B cell (primary cell): ENCODE results near the gene ARHGAP26. TPM values are rescaled to one million over a fixed set of nuclear protein-coding genes. Genes with fewer than 3 reads are reported as not detected.

ENCODE experiments used
- ATAC-seq: fragments of 200-7000 bp; cut with Tn5 transposase; one replicate; pipeline ENCODE4 v1.10.0; 2021; ENCODE audit warnings: low read depth, mild to moderate bottlenecking, moderate number of reproducible peaks, moderate library complexity
- CTCF ChIA-PET: fragments of 350-600 bp; sonication (Branson Sonifier 250); formaldehyde crosslinking; loops from one replicate; lab custom pipeline; 2021; ENCODE audit warnings: antibody characterized with exemption, inconsistent platforms; lab: Charles Lee
- POLR2A ChIA-PET: fragments of 350-600 bp; sonication (Branson Sonifier 250); formaldehyde crosslinking; loops from one replicate; lab custom pipeline; 2021; ENCODE audit warnings: antibody characterized with exemption; lab: Charles Lee
- DNase-seq: peaks from one replicate; pipeline ENCODE4 v3.0.0; 2013
- H2AFZ ChIP-seq: 2 replicates; pipeline ENCODE4 v1.6.1; 2012; ENCODE audit warnings: mild to moderate bottlenecking, low read depth, low read length; ENCODE audit not compliant: insufficient read depth, poor library complexity, severe bottlenecking
- H3K27ac ChIP-seq, 2 donors: 1 replicate in 1 of 2; 2 replicates in 1 of 2; pipeline ENCODE4 v1.5.1; 2012 to 2013; ENCODE audit warnings: low read length in 2 of 2, mild to moderate bottlenecking in 2 of 2, moderate library complexity in 1 of 2
- H3K27me3 ChIP-seq, 4 experiments: fragments of 200-600 bp in 1 of 4; sonication (generic) in 1 of 4; replicated peaks in 1 of 4; 1 replicate in 2 of 4; 2 replicates in 2 of 4; pipeline versions ENCODE4 v1.6.1 to v1.7.0; 2013 to 2016; ENCODE audit warnings: low read length in 3 of 4, mild to moderate bottlenecking in 2 of 4, mixed read lengths in 1 of 4, moderate library complexity in 1 of 4; ENCODE audit not compliant: insufficient read depth in 4 of 4, control insufficient read depth in 3 of 4; ENCODE audit errors: control extremely low read depth in 1 of 4
- H3K36me3 ChIP-seq, 2 experiments: replicated peaks in 1 of 2; 1 replicate in 1 of 2; 2 replicates in 1 of 2; pipeline versions ENCODE4 v1.6.1 to v1.7.1; 2013; ENCODE audit warnings: low read length in 1 of 2; ENCODE audit not compliant: insufficient read depth in 2 of 2, control insufficient read depth in 1 of 2; ENCODE audit errors: control extremely low read depth in 1 of 2, extremely low read depth in 1 of 2
- H3K4me1 ChIP-seq, 2 donors: fragments of 200-600 bp in 1 of 2; sonication (generic) in 1 of 2; 1 replicate in 1 of 2; 2 replicates in 1 of 2; pipeline versions ENCODE4 v1.5.1 to v1.6.1; 2013 to 2017; ENCODE audit warnings: low read length in 2 of 2; ENCODE audit not compliant: control insufficient read depth in 2 of 2, insufficient read depth in 2 of 2
- H3K4me2 ChIP-seq: replicated peaks from 2 replicates; pipeline ENCODE3; 2012; ENCODE audit warnings: mild to moderate bottlenecking, low read depth, low read length; ENCODE audit not compliant: poor library complexity, severe bottlenecking
- H3K4me3 ChIP-seq, 5 experiments: fragments of 200-600 bp in 1 of 5; sonication (generic) in 1 of 5; 1 replicate in 3 of 5; 2 replicates in 2 of 5; pipeline versions ENCODE4 v1.5.1 to v1.7.0; 2011 to 2016; ENCODE audit warnings: low read length in 4 of 5, mild to moderate bottlenecking in 4 of 5, low read depth in 2 of 5, control low read depth in 1 of 5, moderate library complexity in 1 of 5; ENCODE audit not compliant: insufficient read depth in 1 of 5; ENCODE audit errors: control extremely low read depth in 1 of 5, extremely low read depth in 1 of 5
- H3K79me2 ChIP-seq: fragments of 200-600 bp; sonication (generic); one replicate; pipeline ENCODE4 v1.6.0; 2016; ENCODE audit warnings: low read length; ENCODE audit not compliant: control insufficient read depth, insufficient read depth
- H3K9ac ChIP-seq: fragments of 200-600 bp; sonication (generic); 2 replicates; pipeline ENCODE4 v1.6.1; 2017; ENCODE audit warnings: mild to moderate bottlenecking, low read length, moderate library complexity
- H3K9me3 ChIP-seq, 3 donors: one replicate each; pipeline versions ENCODE4 v1.6.1 to v1.7.1; 2013; ENCODE audit warnings: low read length in 2 of 3; ENCODE audit not compliant: control insufficient read depth in 2 of 3, insufficient read depth in 1 of 3; ENCODE audit errors: control extremely low read depth in 1 of 3
- H4K20me1 ChIP-seq: 2 replicates; pipeline ENCODE4 v1.6.0; 2012; ENCODE audit warnings: mild to moderate bottlenecking, low read length; ENCODE audit not compliant: insufficient read depth, control insufficient read depth, poor library complexity, severe bottlenecking
- H3K27ac Mint-ChIP-seq: one replicate; pipeline ENCODE4 v1.8.0; 2021; ENCODE audit warnings: mixed read lengths
- H3K27me3 Mint-ChIP-seq: one replicate; pipeline ENCODE4 v1.8.0; 2021; ENCODE audit warnings: mixed read lengths
- H3K4me1 Mint-ChIP-seq: one replicate; pipeline ENCODE4 v1.8.0; 2021; ENCODE audit warnings: mixed read lengths
- H3K4me3 Mint-ChIP-seq: one replicate; pipeline ENCODE4 v1.8.0; 2021; ENCODE audit warnings: mixed read lengths
- H3K9me3 Mint-ChIP-seq: one replicate; pipeline ENCODE4 v1.8.0; 2022; ENCODE audit warnings: mixed read lengths; ENCODE audit not compliant: insufficient read depth
- CTCF ChIP-seq: fragments of 200-600 bp; IDR thresholded peaks from one replicate; pipeline ENCODE4 v1.8.0; 2022; ENCODE audit warnings: antibody characterized with exemption, mild to moderate bottlenecking
- EZH2 ChIP-seq: IDR thresholded peaks from 2 replicates; pipeline ENCODE4 v1.6.1; 2012; ENCODE audit warnings: borderline replicate concordance, low read depth, mild to moderate bottlenecking, moderate library complexity, low read length; ENCODE audit not compliant: insufficient read depth, poor library complexity, severe bottlenecking
- WGBS: methylation state at CpG from one replicate; pipeline ENCODE4 v1.1.5; 2013; ENCODE audit warnings: missing lambda C conversion rate; ENCODE audit not compliant: insufficient coverage; 5-methylcytosine and 5-hydroxymethylcytosine counted together
- intact Hi-C: fragments of 100-400 bp; cut with micrococcal nuclease; formaldehyde crosslinking; loops from one replicate; pipeline ENCODE4 v1.10.0; 2022
- polyA plus RNA-seq: library from polyadenylated mRNA; depleted of rRNA; stranded (reverse); fragments of >200 nt; gene quantifications from 2 replicates; pipeline ENCODE4 v1.2.3, GENCODE V29; 2012
- total RNA-seq, 2 donors: library from RNA; stranded (reverse); fragments of 120-200 nt in 1 of 2; gene quantifications; 1 replicate in 1 of 2; 2 replicates in 1 of 2; pipeline versions ENCODE4 v1.2.3 to v1.2.4, GENCODE V29; 2013 to 2022

Gene ARHGAP26
- total and polyA plus RNA-seq, 2 donors (not counting 1 experiment from before 2014, with no cell fraction given) = 1.8 to 22.5 TPM

- Histone ChIP-seq H3K27me3 (no peaks in the 10 kb centered on the region), H3K79me2 (no peaks in the 10 kb centered on the region), H3K4me2 (no peak overlapping the region), H3K36me3 (no peaks in the 10 kb centered on the region), H4K20me1 (no peaks in the 10 kb centered on the region), H3K4me3 (no peak overlapping the region), H3K9me3 (no peaks in the 10 kb centered on the region), H2AFZ (no peak overlapping the region), H3K9ac (no peak overlapping the region), H3K27ac (no peak overlapping the region), H3K4me1 (peaks cover 0 to 7% of the 10 kb centered on the region in 2 donors)
- 83% methylated on average over 2 of the region's 7 CpGs for whole genome bisulfite sequencing
- ChIA-PET POLR2A (no interaction called here), CTCF (no interaction called here)
- ATAC-seq (no peak), DNase-seq (no peak)
- intact Hi-C loops = no loop called here
- Mint-ChIP-seq H3K4me1 (peaks cover 9% of the 10 kb centered on the region), H3K27me3 (no peaks in the 10 kb centered on the region), H3K4me3 (no peak overlapping the region), H3K27ac (no peak overlapping the region), H3K9me3 (no peaks in the 10 kb centered on the region)
- no peak for TF ChIP-seq EZH2
- no peak for TF ChIP-seq CTCF
Measured at GRCh38 chr5:142957528-142957927, 187.4 kb downstream of the ARHGAP26 start.

GRCh38 chr5:142958944-142959682, 188.9 kb downstream of the ARHGAP26 start:
- no peak for TF ChIP-seq EZH2
- TF ChIP-seq CTCF = no peak
- Histone ChIP-seq H3K27ac (no peak overlapping the region), H3K4me2 (no peak overlapping the region), H3K9ac (no peak overlapping the region), H3K9me3 (no peaks in the 10 kb centered on the region), H3K27me3 (no peaks in the 10 kb centered on the region), H4K20me1 (no peaks in the 10 kb centered on the region), H3K79me2 (no peaks in the 10 kb centered on the region), H3K36me3 (no peaks in the 10 kb centered on the region), H2AFZ (no peak overlapping the region), H3K4me3 (no peak overlapping the region), H3K4me1 (peaks cover 0 to 7% of the 10 kb centered on the region in 2 donors)
- Mint-ChIP-seq H3K9me3 (no peaks in the 10 kb centered on the region), H3K27me3 (no peaks in the 10 kb centered on the region), H3K4me1 (peaks cover 9% of the 10 kb centered on the region), H3K27ac (no peak overlapping the region), H3K4me3 (no peak overlapping the region)
- no peak for DNase-seq
- 100% methylated on average over 1 of the region's 1 CpG for WGBS
- ChIA-PET POLR2A (no interaction called here), CTCF (interaction anchor here (0.7 to 1.3 kb wide), 4 partner anchors 38 to 92 kb away, joined by 3 to 5 read pairs (median 3); no protein-coding TSS in a partner anchor)
- intact Hi-C loops = no loop called here
- no peak for ATAC-seq
